ENCODE data around the gene RPS6KA2. TPM values are rescaled to one million over a fixed set of nuclear protein-coding genes. Genes with fewer than 3 reads are reported as not detected.

Gene RPS6KA2
- total RNA-seq, 1 experiment from 2014 or later: 14.1 TPM

DNA sequence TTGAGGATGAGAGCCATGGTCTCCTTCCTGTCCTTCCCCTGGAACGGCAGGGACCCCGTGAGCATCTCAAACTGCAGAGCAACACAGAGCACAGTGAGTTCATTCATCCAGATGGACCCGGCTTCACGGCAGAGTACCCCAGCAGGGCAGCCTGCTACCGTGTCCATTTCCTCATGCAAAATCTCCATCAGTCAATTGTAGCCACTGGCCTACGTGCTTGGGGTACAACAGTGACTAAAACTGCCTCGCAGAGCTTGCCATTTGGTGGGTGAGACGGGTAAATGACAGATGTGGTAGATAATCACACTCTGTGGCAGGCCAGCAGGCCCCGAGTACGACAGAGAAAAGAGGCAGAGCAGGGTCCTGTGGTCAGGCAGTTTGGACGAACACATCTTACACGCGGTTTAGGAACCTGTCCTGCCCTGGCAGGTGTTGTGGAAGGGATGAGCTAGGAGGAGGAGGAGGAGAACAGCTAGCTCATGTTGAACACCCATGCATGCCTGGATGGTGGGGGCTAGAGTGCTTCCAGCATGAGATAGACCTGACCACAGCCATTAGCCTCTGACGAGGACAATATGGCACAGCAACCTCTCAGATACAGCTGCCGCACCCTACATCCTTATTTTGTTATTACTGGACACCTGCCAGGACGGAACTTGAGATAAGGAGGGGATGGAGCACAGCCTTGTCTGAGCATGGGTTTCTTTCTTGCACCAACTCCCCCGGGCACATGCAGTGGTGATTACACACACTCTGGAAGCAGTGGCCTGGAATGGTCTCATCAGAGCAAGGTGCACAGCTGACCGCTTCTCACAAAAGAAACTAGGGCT, 136.2 kb downstream of the RPS6KA2 start:
- H3K27me3 ChIP-seq: no peaks in the 10 kb centered on the region
- DNase-seq: no peak
- no peak overlapping the region for H3K4me3 ChIP-seq
- H3K36me3 ChIP-seq: no peaks in the 10 kb centered on the region
- H3K9me3 ChIP-seq: no peaks in the 10 kb centered on the region

DNA sequence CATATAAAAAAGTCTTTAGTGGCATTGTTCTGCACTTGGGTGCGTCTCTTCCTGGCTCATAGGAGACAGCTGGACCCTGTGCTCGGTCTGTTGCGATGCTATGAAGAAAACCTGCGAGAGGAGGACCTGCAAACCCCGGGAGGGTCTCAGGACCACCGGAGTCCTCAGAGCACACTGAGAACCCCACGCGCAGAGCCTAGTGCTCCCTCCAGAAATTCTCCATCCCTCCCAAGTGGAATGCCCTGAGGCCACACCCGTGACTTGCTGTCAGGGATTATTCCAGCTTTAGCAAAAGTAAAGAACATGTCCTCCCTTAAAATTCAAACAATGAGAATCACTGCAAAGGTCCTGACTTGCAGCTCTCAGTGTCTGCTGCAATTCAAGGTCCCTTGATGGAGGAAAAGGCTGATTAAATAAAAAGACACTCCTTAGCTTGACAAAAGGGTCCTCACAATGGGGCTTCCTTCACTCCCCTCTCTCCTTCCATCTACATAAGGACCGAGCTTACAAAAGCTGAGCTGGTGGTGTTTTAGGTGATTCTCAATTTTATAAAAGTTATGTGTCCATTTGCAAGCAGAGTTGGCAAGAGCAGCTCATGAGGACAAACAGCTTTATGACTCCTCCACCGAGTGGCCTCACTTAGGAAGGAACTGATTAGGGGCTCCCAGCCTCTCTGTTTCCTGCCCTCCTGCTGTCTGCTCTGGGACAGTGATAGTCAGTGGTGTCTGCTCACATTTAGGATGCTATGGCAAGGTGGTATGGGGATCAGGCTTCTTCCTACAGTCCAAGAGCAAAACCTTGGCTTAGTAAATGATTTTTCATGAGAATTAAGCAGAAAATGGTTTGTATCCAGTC, 137.5 kb downstream of the RPS6KA2 start:
- no peaks in the 10 kb centered on the region for H3K36me3 ChIP-seq
- no peak for DNase-seq
- H3K27me3 ChIP-seq: no peaks in the 10 kb centered on the region
- H3K9me3 ChIP-seq: no peaks in the 10 kb centered on the region
- H3K4me3 ChIP-seq: no peak overlapping the region

GRCh38 chr6:166488701-166489100, 138.3 kb downstream of the RPS6KA2 start:
- DNase-seq: no peak
- Histone ChIP-seq H3K4me3 (no peak overlapping the region), H3K36me3 (no peaks in the 10 kb centered on the region), H3K27me3 (no peaks in the 10 kb centered on the region), H3K9me3 (no peaks in the 10 kb centered on the region)

- Histone ChIP-seq H3K27me3 (no peaks in the 10 kb centered on the region), H3K9me3 (no peaks in the 10 kb centered on the region), H3K4me3 (no peak overlapping the region), H3K36me3 (no peaks in the 10 kb centered on the region)
- DNase-seq: no peak
Measured at GRCh38 chr6:166488076-166488685, 138.9 kb downstream of the RPS6KA2 start.

DNA sequence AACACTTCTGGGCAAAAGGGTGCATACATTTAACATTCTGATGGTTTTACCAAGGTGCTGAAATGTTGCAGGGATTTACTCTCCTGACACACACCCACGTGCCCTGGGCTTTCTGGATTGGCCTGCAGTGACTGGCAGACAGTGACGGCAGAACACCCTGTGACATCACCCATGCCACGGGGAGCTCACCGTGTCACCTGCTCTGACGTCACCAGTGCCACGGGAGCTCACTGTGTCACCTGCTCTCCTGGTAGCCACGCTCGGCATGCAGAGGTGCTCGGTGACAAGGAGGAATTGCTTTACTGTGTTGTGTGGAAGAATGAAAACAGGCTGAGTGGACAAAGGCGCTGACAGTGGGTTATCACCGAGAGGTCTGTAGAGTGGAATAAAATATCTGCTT, 139.9 kb downstream of the RPS6KA2 start:
- Histone ChIP-seq H3K36me3 (no peaks in the 10 kb centered on the region), H3K4me3 (no peak overlapping the region), H3K9me3 (no peaks in the 10 kb centered on the region), H3K27me3 (no peaks in the 10 kb centered on the region)
- no peak for DNase-seq

- DNase-seq: no peak
- Histone ChIP-seq H3K9me3 (no peaks in the 10 kb centered on the region), H3K4me3 (no peak overlapping the region), H3K27me3 (no peaks in the 10 kb centered on the region), H3K36me3 (no peaks in the 10 kb centered on the region)
Measured at GRCh38 chr6:166486536-166486880, 140.5 kb downstream of the RPS6KA2 start.

DNA sequence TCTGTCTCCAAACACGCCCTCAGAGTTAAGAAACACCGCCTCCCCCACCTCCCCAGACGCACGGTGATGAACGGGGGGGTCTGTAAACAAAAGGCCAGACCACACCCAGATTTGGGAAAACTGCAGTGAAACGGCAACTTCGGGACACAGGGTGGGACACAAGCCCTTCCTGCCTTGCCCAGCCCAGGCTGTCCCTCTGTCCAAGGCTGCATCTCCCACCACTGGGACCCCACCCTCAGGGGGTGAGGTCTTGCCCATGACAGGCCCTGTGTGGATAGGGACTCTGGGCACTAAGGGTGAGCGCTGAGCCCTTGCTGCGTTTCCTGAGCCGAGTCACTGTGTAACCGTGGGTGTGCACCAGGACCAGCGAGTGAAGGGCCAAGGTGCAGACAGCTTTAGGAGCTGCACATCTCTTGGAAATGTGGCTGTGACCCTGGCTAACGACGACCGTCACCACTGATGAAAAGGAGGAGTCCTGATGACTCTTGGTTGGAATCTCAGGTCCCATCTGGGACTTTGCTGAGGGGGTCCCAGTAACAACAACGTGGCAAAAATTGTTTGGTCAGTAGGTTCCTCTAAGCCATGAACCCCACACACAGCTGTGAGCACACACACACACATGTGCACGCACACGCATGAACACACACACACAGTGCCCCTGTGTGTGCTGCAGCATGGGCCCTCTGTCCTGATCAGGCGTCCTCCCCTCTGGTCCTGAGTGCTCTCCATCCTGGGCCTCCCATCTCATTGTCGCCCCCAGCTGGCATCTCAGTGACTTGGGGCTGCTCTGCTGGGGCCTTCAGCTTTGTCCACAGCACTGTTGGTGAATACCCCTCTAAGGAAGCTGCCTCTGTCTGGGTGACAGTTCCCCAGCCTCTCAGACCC, 141.2 kb downstream of the RPS6KA2 start:
- no peaks in the 10 kb centered on the region for H3K9me3 ChIP-seq
- no peak overlapping the region for H3K4me3 ChIP-seq
- no peaks in the 10 kb centered on the region for H3K27me3 ChIP-seq
- no peak for DNase-seq
- H3K36me3 ChIP-seq: no peaks in the 10 kb centered on the region

DNA sequence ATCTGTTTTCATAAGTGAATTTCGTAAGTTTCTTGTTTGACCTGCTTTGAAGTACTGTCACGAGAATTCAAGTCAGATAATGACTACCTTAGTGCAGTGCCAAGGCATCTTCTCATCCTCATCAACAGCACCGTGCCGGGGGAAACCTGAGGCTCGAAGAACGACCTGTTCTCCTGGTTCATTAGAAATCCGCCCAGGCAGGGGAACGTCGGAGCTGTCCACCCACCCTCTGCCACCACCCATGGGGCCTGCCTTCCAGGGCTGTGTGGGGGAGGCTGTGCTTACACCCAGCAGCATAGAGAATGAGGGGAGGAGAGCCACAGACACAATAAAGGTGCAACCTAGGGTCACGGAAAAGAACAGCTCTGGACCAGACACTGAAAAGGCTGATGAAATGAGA, 142.2 kb downstream of the RPS6KA2 start:
- Histone ChIP-seq H3K27me3 (no peaks in the 10 kb centered on the region), H3K36me3 (no peaks in the 10 kb centered on the region)
- DNase-seq: no peak

DNA sequence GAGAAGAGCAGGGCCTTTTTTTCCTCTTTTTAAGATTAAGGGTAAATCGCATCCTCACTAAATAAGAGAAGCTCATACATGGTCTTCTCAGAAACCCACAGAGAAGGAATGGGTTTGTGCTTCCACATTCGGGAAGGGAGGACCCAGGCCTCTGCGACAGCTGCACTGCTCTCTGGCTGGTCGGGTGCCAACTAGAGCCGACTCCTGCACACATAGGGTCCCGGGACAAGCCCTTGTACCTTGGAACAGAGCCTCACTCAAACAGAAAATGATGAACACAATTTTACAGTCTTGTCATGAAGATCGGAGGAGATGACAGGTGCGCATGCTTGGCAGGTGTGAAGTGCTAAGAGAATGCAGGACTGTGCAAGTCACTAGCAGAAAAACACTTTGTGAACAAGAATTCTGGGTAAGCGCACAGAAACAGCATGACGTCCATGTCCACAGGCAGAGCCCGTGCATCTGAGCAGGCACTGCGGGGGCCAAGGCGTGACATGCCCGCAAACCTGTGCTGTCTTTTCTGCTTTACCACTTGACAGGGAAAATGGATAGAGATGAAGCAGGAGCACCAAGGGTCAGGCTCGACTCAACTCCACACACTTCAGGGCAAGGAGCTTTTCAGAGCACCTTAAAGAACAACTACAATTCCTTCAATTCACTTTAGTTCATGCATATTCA, 143.3 kb downstream of the RPS6KA2 start:
- no peak overlapping the region for H3K4me3 ChIP-seq
- DNase-seq: no peak
- H3K9me3 ChIP-seq: no peaks in the 10 kb centered on the region
- H3K36me3 ChIP-seq: no peaks in the 10 kb centered on the region
- H3K27me3 ChIP-seq: no peaks in the 10 kb centered on the region

More for the DNA sequence above, 142.2 kb downstream of the RPS6KA2 start:
- H3K4me3 ChIP-seq: no peak overlapping the region
- no peaks in the 10 kb centered on the region for H3K9me3 ChIP-seq

DNA sequence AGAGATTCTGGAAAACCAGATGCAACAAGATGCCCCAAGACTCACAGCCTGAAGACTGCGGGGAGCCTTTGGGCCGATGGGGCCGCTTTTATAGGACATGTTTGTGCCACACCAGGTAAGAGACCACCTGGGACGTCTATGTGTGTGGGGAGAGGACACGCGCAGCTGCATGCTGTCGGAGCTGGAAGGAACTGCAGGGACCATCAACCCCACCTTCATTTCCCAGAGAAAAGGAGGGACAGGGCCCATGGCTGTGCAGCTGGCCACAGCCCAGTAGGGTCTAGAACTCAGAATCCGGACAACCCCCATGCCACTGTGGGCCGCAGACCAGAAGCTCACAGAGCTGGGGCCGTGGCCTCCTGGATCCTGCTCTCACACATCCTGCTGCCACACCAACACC, 144.0 kb downstream of the RPS6KA2 start:
- Histone ChIP-seq H3K4me3 (no peak overlapping the region), H3K27me3 (no peaks in the 10 kb centered on the region), H3K9me3 (no peaks in the 10 kb centered on the region), H3K36me3 (no peaks in the 10 kb centered on the region)
- no peak for DNase-seq

DNA sequence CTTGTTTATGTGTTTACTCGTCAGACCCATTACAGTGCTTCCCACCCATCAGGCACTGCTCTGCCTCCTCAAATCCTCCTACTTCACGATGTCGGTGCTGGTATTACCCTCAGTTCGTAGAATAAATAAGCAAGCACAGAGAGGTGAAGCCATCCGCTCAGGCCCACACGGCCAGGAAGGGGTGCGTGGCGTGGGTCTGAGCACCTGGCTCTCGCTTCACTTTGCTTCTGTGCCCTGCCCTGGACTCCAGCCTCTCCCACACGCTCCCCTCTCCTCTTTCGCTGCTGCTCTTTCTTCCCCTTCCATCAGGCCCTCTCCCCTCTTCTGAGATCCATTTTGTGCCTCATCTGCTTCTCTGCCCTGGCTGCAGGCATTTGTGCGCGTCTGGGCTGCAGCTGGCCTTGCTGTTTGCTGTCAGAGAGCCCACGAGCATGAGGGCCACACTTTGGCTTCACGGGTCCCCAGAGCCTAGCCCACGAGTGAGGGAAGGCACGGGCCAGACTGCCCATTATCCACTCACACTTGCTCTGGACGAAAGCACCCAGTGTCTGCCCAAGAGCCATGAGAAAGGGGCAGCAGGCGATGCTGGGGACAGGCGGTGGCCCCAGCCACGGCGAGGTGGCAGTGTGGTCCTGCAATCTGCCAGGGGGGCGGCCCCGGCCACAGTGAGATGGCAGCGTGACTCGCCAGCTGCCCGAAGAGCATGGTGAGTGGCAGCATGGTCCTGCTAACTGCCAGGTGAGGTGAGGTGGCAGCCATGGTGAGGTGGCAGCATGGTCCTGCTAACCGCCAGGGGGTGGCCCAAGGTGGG, 148.1 kb downstream of the RPS6KA2 start:
- Histone ChIP-seq H3K36me3 (no peaks in the 10 kb centered on the region), H3K9me3 (no peaks in the 10 kb centered on the region), H3K27me3 (no peaks in the 10 kb centered on the region), H3K4me3 (no peak overlapping the region)
- DNase-seq: no peak

DNA sequence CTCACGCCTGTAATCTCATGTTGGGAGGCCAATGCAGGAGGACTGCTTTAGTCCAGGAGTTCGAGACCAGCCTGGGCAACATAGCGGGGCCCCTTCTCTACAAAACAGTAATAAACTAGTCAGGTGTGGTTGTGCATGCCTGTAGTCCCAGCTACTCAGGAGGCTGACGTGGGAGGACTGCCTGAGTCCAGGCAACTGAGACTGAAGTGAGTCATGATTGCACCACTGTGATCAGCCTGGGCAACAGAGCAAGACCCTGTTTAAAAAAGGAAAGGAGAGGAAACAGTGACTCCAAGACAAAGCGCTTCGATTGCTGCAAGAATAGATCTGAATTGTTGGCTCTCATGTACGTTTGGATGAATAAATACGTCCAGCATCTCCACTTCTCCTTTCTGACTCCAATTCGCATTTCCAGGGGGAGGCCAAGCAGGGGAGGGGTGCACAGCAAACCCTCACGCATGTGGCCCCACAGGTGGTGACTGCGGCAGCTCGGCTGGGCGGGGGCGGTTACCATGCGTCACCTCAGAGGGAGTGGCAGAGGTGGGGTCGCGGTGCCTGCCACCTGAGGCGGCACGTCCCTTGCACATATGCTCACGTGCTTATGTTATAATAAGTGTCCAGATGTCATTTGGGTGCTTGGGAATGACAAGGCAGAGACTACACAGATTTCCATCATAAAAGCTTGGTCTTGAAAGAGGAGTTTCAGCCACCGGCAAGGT, 149.2 kb downstream of the RPS6KA2 start:
- H3K4me3 ChIP-seq: no peak overlapping the region
- no peaks in the 10 kb centered on the region for H3K9me3 ChIP-seq
- no peak for DNase-seq
- no peaks in the 10 kb centered on the region for H3K36me3 ChIP-seq
- H3K27me3 ChIP-seq: no peaks in the 10 kb centered on the region

DNA sequence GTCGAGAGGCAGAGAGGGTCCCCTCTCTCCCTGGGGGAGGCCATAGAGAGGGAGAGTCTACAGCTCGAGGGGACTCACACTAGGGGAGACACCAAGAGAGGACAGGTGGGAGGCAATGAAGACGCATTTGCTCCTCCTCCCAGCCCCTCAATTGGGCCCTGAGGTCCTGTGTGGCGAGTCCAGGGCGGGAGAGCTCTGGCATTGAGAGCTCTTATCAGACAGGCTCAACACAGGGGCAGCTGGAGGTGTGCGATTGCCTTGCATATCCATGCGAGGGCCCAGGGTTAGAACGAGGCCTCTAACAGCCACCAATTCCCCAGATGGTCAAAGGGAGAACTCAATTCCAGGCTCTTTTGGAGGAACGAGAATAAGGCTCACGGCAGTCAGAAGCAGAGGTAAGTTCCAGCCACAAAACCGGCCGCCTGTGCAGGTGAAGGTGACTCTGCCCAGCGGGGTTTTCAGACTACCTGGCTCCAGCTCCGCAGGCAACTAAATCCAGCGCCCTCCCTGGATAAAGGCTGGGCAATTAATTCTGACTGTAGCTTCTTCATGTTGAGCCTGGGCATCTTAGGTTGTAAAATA, 150.3 kb downstream of the RPS6KA2 start:
- H3K27me3 ChIP-seq: no peaks in the 10 kb centered on the region
- no peaks in the 10 kb centered on the region for H3K36me3 ChIP-seq
- H3K4me3 ChIP-seq: no peak overlapping the region
- DNase-seq: no peak
- H3K9me3 ChIP-seq: no peaks in the 10 kb centered on the region

DNA sequence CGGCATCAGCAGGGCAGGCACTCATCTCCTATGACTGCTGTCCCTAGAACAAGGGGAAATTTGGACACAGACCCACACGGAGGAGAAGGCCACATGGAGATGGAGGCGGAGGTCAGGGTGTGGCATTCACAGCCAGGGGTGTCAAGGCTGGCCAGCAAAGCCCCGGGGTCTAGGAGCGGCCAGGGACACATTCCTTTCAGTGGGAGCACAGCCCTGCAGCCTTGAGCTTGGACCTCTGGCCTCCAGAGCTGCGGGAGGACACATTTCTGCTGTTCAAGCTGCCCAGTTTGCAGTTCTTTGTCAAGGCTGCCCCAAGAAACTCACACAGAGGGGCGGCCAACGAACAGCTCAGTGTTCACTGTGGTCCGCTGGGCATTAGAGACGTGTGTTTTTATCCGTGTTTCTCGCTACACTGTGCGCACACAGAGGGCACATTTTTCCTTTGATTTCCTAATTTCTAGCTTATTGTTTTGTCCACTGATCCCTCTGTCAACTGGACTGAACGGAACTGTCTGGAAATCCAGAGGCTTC, 150.9 kb downstream of the RPS6KA2 start:
- Histone ChIP-seq H3K9me3 (no peaks in the 10 kb centered on the region), H3K27me3 (no peaks in the 10 kb centered on the region), H3K4me3 (no peak overlapping the region), H3K36me3 (no peaks in the 10 kb centered on the region)
- no peak for DNase-seq
